GM19452 (cell line): ENCODE data around the gene KCTD7.
"Not testable (repeated sequence)": the region's sequence is repeated elsewhere in the genome, so short reads cannot be mapped to it uniquely, and the experiment has no call there.

ENCODE experiments used
- ATAC-seq: cut with Tn5 transposase; IDR thresholded peaks from one replicate; pipeline ENCODE4 v1.9.1; 2021; ENCODE audit not compliant: unreplicated experiment

Gene KCTD7

GRCh38 chr7:66681491-66682349, 53.0 kb downstream of the KCTD7 start:
- peak; percentile 97 for ATAC-seq

- ATAC-seq, result peak; percentile 29
Measured at GRCh38 chr7:66682350-66683093, 53.8 kb downstream of the KCTD7 start.

DNA sequence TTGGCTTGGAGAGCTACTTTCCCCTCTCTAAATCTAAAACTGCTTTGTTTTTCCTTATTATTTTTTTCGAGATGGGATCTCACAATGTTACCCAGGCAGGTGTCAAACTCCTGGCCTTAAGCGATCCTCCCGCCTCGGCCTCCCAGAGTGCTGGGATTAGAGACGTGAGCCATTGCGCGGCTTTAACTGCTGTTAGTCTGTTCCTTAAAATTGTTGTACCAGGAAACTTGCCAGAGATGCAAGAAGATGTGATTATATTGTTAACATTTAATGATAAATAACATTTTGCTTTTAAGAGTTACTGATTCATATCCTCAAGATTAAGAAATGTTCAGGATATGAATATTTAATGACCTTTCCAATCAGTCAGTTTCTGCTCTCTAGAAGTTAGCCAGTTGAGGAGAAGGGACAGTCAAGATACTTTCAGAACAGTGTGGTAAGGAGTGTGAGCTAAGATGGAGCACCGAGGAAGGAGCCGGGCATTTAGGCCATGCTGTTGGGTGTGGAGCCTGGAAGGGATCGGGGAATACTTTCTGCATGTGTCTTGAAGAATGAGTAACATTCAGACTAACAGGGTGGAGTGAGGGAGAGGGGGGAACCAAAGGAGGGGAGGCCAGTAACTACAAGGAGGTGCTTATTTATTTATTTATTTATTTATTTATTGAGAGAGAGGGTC, 54.6 kb downstream of the KCTD7 start:
- ATAC-seq, result not testable (repeated sequence)

GRCh38 chr7:66683770-66684123, 55.1 kb downstream of the KCTD7 start:
- ATAC-seq, result no peak

GRCh38 chr7:66685663-66686062, 57.0 kb downstream of the KCTD7 start:
- ATAC-seq, result not testable (repeated sequence)

DNA sequence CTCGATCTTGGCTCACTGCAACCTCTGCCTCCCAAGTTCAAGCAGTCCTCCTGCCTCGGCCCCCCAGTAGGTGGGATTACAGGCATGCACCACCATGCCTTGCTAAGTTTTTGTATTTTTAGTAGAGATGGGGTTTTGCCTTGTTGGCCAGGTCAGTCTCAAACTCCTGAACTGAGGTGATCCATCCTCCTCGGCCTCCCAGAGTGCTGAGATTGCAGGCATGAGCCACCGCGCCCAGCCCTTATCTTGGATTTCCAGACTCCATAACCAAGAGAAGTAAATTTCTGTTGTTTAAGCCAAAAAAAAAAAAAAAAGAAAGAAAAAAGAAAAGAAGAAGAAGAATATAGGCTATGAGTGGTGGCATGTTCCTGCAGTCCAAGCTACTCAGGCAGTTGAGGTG, 58.5 kb downstream of the KCTD7 start:
- ATAC-seq, result no peak

DNA sequence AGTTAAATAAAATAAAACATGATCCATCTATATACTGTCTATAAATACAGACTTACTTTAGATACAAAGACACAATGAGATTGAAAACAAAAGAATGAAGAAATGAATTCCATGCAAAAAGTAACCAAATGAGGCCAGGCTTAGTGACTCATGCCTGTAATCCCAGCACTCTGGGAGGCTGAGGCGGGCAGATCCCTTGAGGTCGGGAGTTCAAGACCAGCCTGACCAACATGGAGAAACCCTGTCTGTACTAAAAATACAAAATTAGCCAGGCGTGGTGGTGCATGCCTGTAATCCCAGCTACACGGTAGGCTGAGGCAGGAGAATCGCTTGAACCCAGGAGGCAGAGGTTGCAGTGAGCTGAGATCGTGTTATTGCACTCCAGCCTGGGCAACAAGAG, 59.0 kb downstream of the KCTD7 start:
- not testable (repeated sequence) for ATAC-seq

GRCh38 chr7:66689081-66689480, 60.4 kb downstream of the KCTD7 start:
- no peak for ATAC-seq

DNA sequence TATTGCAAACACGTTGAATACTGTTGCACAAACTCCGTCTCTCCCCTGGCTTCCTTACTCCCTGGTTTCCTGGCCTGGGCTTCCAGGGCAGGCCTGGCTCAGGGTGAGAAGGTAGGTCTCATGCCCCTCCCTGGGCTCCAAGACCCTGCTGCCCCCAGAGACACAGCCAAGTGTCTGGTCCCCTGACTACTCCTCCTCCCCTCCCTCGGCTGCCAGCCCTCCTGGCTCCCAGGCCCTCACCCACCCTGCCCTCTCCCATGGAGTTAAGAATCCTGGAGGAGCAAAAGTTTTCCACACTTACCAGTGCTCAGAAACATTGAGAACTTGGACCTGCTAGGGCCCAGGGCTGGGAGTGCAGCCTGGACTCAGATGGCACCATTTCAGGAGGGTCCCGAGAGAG, 64.7 kb downstream of the KCTD7 start:
- ATAC-seq, result no peak
